Neural crest cell (in vitro differentiated cells): ENCODE measurements around the gene GMFB. TPM values are rescaled to one million over a fixed set of nuclear protein-coding genes. Genes with fewer than 3 reads are reported as not detected.
"Not testable (repeated sequence)": the region's sequence is repeated elsewhere in the genome, so short reads cannot be mapped to it uniquely, and the experiment has no call there.

ENCODE experiments used
- DNase-seq: peaks from one replicate; pipeline ENCODE4 v3.0.0; 2021; ENCODE audit warnings: low read depth, mixed read lengths, low spot score
- H3K27ac Mint-ChIP-seq: one replicate; pipeline ENCODE4 v1.8.0; 2021; ENCODE audit warnings: mild to moderate bottlenecking, mixed read lengths; ENCODE audit not compliant: unreplicated experiment
- H3K27me3 Mint-ChIP-seq: 2 replicates; pipeline ENCODE4 v1.8.0; 2021; ENCODE audit warnings: low read depth, mild to moderate bottlenecking, mixed read lengths
- H3K36me3 Mint-ChIP-seq: 2 replicates; pipeline ENCODE4 v1.8.0; 2021; ENCODE audit warnings: low read depth, mild to moderate bottlenecking, mixed read lengths
- H3K4me1 Mint-ChIP-seq: 2 replicates; pipeline ENCODE4 v1.8.0; 2021; ENCODE audit warnings: mixed read lengths
- H3K4me3 Mint-ChIP-seq: one replicate; pipeline ENCODE4 v1.8.0; 2021; ENCODE audit warnings: mild to moderate bottlenecking, mixed read lengths
- H3K9me3 Mint-ChIP-seq: 2 replicates; pipeline ENCODE4 v1.8.0; 2021; ENCODE audit warnings: mixed read lengths
- total RNA-seq: library from RNA; stranded (reverse); gene quantifications from 2 replicates; pipeline ENCODE4 v1.2.1, GENCODE V29; 2021
- TF ChIP-seq, protein P1 (sequence below): fragments of 200-600 bp; sonication (generic); conservative IDR thresholded peaks from 2 replicates; pipeline ENCODE4 v1.5.0; 2021; ENCODE audit warnings: antibody characterized with exemption, mild to moderate bottlenecking

GMFB gene
- total RNA-seq, 1 donor from 2014 or later, result 68.5 TPM

GRCh38 chr14:54444681-54445080 lies 44.1 kb downstream of the GMFB start:
- Mint-ChIP-seq H3K4me1 (peaks cover 25% of the 10 kb centered on the region), H3K27ac (no peak overlapping the region), H3K27me3 (no peaks in the 10 kb centered on the region), H3K9me3 (no peaks in the 10 kb centered on the region), H3K4me3 (peak overlapping the region; percentile 44), H3K36me3 (peaks cover 5% of the 10 kb centered on the region)
- no peak for DNase-seq
- TF ChIP-seq, protein P1, sequence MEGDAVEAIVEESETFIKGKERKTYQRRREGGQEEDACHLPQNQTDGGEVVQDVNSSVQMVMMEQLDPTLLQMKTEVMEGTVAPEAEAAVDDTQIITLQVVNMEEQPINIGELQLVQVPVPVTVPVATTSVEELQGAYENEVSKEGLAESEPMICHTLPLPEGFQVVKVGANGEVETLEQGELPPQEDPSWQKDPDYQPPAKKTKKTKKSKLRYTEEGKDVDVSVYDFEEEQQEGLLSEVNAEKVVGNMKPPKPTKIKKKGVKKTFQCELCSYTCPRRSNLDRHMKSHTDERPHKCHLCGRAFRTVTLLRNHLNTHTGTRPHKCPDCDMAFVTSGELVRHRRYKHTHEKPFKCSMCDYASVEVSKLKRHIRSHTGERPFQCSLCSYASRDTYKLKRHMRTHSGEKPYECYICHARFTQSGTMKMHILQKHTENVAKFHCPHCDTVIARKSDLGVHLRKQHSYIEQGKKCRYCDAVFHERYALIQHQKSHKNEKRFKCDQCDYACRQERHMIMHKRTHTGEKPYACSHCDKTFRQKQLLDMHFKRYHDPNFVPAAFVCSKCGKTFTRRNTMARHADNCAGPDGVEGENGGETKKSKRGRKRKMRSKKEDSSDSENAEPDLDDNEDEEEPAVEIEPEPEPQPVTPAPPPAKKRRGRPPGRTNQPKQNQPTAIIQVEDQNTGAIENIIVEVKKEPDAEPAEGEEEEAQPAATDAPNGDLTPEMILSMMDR, result no peak

GRCh38 chr14:54443981-54444380 lies 44.8 kb downstream of the GMFB start:
- Mint-ChIP-seq H3K27ac (no peak overlapping the region), H3K27me3 (no peaks in the 10 kb centered on the region), H3K4me1 (peaks cover 31% of the 10 kb centered on the region), H3K36me3 (peaks cover 6% of the 10 kb centered on the region), H3K9me3 (no peaks in the 10 kb centered on the region), H3K4me3 (peak overlapping the region; percentile 35)
- TF ChIP-seq, protein P1, result no peak
- no peak for DNase-seq

DNA sequence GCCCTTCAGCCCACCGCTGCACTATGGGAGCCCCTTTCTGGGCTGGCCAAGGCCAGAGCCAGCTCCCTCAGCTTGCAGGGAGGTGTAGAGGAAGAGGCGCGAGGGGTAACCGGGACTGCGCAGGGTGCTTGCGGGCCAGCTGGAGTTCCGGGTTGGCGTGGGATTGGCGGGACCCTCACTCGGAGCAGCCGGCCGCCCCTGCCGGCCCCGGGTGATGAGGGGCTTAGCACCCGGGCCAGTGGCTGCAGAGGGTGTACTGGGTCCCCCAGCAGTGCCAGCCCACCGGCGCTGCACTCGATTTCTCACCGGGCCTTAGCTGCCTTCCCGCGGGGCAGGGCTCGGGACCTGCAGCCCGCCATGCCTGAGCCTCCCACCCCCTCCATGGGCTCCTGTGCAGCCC lies 45.8 kb downstream of the GMFB start:
- DNase-seq, H3K27me3 Mint-ChIP-seq, H3K27ac Mint-ChIP-seq, H3K36me3 Mint-ChIP-seq, H3K4me3 Mint-ChIP-seq, H3K9me3 Mint-ChIP-seq: not testable (repeated sequence)
- peaks cover 38% of the 10 kb centered on the region for H3K4me1 Mint-ChIP-seq

GRCh38 chr14:54440873-54441868 lies 47.6 kb downstream of the GMFB start, which contains the start of gene CNIH1:
CNIH1 (minus strand) TSS chr14:54441374; CDS start chr14:54441327, 47 bp downstream.
- Mint-ChIP-seq H3K4me1 (peaks cover 49% of the 10 kb centered on the region), H3K36me3 (peaks cover 6% of the 10 kb centered on the region)

GRCh38 chr14:54440476-54440872 lies 48.3 kb downstream of the GMFB start:
- no peak for DNase-seq
- no peaks in the 10 kb centered on the region for H3K27me3 Mint-ChIP-seq
- peak overlapping the region; percentile 93 for H3K27ac Mint-ChIP-seq
- H3K36me3 Mint-ChIP-seq, result peaks cover 6% of the 10 kb centered on the region
- no peaks in the 10 kb centered on the region for H3K9me3 Mint-ChIP-seq
- TF ChIP-seq, protein P1, result no peak
- H3K4me3 Mint-ChIP-seq, result peak overlapping the region; percentile 97
- H3K4me1 Mint-ChIP-seq, result peaks cover 48% of the 10 kb centered on the region

More at GRCh38 chr14:54440873-54441868, 47.6 kb downstream of the GMFB start, which contains the start of gene CNIH1:
- DNase-seq, result peak; percentile 99
- Mint-ChIP-seq H3K9me3 (no peaks in the 10 kb centered on the region), H3K27me3 (no peaks in the 10 kb centered on the region), H3K27ac (peak within 1 kb of the TSS; percentile 96), H3K4me3 (peak within 1 kb of the TSS; percentile 97)
- TF ChIP-seq, protein P1, result peak; percentile 90

- Mint-ChIP-seq H3K9me3 (no peaks in the 10 kb centered on the region), H3K27me3 (no peaks in the 10 kb centered on the region), H3K4me1 (peaks cover 49% of the 10 kb centered on the region), H3K4me3 (peak overlapping the region; percentile 97), H3K27ac (peak overlapping the region; percentile 93), H3K36me3 (peaks cover 6% of the 10 kb centered on the region)
- TF ChIP-seq, protein P1, result no peak
- no peak for DNase-seq
These were observed 48.7 kb downstream of the GMFB start for GRCh38 chr14:54440037-54440436.
